Activated T-helper 1 cell treated with anti-CD3 and anti-CD28 coated beads, Interleukin-2, amount 50 U/mL, for 16 hours (primary cell): ENCODE measurements around the gene INSIG2.
"Not testable (repeated sequence)": the region's sequence is repeated elsewhere in the genome, so short reads cannot be mapped to it uniquely, and the experiment has no call there.

Experiments
- DNase-seq, 2 donors: peaks; one replicate each; pipeline ENCODE4 v3.0.0-alpha.2; 2020; ENCODE audit warnings: low read depth in 1 of 2, low spot score in 1 of 2

INSIG2 gene

GRCh38 chr2:118059919-118060478 is 28.3 kb upstream of the INSIG2 start:
- DNase-seq, result no peak

- DNase-seq, result no peak
These were observed 26.9 kb upstream of the INSIG2 start for GRCh38 chr2:118061135-118061955.

- DNase-seq, result no peak
These were observed 26.2 kb upstream of the INSIG2 start for GRCh38 chr2:118062048-118062447.

GRCh38 chr2:118062669-118063068 is 25.6 kb upstream of the INSIG2 start:
- DNase-seq, result no peak

- no peak for DNase-seq
These were observed 23.1 kb upstream of the INSIG2 start for GRCh38 chr2:118065015-118065706.

GRCh38 chr2:118065921-118066511 is 22.3 kb upstream of the INSIG2 start:
- no peak for DNase-seq

- DNase-seq, result no peak
These were observed 10.5 kb upstream of the INSIG2 start for GRCh38 chr2:118077636-118078247.

GRCh38 chr2:118078734-118079133 is 9.5 kb upstream of the INSIG2 start:
- no peak for DNase-seq

GRCh38 chr2:118084491-118085089 is 3.7 kb upstream of the INSIG2 start:
- no peak for DNase-seq

- no peak for DNase-seq
These were observed 2.9 kb upstream of the INSIG2 start for GRCh38 chr2:118085173-118086023.

GRCh38 chr2:118086024-118086633 is 2.1 kb upstream of the INSIG2 start:
- no peak for DNase-seq

- no peak for DNase-seq
These were observed 999 bp downstream of the INSIG2 start for GRCh38 chr2:118089139-118089800.

- no peak for DNase-seq
These were observed 2.3 kb downstream of the INSIG2 start for GRCh38 chr2:118090387-118091139.

- no peak for DNase-seq
These were observed 2.8 kb downstream of the INSIG2 start for GRCh38 chr2:118091140-118091478.

GRCh38 chr2:118091631-118092030 is 3.4 kb downstream of the INSIG2 start:
- no peak for DNase-seq

GRCh38 chr2:118094102-118094501 is 5.8 kb downstream of the INSIG2 start:
- DNase-seq, result not testable (repeated sequence)

GRCh38 chr2:118094503-118094902 is 6.2 kb downstream of the INSIG2 start:
- DNase-seq, result no peak

GRCh38 chr2:118095610-118096009 is 7.3 kb downstream of the INSIG2 start:
- no peak for DNase-seq

GRCh38 chr2:118097657-118098056 is 9.4 kb downstream of the INSIG2 start:
- DNase-seq, result no peak
